HG03442 (cell line): ENCODE measurements around the gene EIF5AL1.
"Not testable (repeated sequence)": the region's sequence is repeated elsewhere in the genome, so short reads cannot be mapped to it uniquely, and the experiment has no call there.

Source experiments
- ATAC-seq: cut with Tn5 transposase; IDR thresholded peaks from one replicate; pipeline ENCODE4 v1.9.1; 2021; ENCODE audit warnings: mild to moderate bottlenecking, moderate library complexity; ENCODE audit not compliant: unreplicated experiment

Gene EIF5AL1

GRCh38 chr10:79509306-79509933 is 2.9 kb upstream of the EIF5AL1 start:
- ATAC-seq = not testable (repeated sequence)

GRCh38 chr10:79509934-79510508 is 2.3 kb upstream of the EIF5AL1 start:
- ATAC-seq = not testable (repeated sequence)

GRCh38 chr10:79516532-79517205 is 4.3 kb downstream of the EIF5AL1 start:
- ATAC-seq = not testable (repeated sequence)

GRCh38 chr10:79517567-79517966 is 5.2 kb downstream of the EIF5AL1 start:
- not testable (repeated sequence) for ATAC-seq

GRCh38 chr10:79521751-79522150 is 9.4 kb downstream of the EIF5AL1 start:
- ATAC-seq = not testable (repeated sequence)

GRCh38 chr10:79522464-79522863 is 10.1 kb downstream of the EIF5AL1 start:
- ATAC-seq = not testable (repeated sequence)

GRCh38 chr10:79523157-79523853 is 11.0 kb downstream of the EIF5AL1 start:
- ATAC-seq = not testable (repeated sequence)

GRCh38 chr10:79525049-79525710 is 12.8 kb downstream of the EIF5AL1 start:
- ATAC-seq = peak; percentile 84

- not testable (repeated sequence) for ATAC-seq
Measured at GRCh38 chr10:79528261-79528660, 15.9 kb downstream of the EIF5AL1 start.

GRCh38 chr10:79533142-79533902 is 21.0 kb downstream of the EIF5AL1 start:
- not testable (repeated sequence) for ATAC-seq

- not testable (repeated sequence) for ATAC-seq
Measured at GRCh38 chr10:79533903-79534175, 21.5 kb downstream of the EIF5AL1 start.

GRCh38 chr10:79538311-79538710 is 26.0 kb downstream of the EIF5AL1 start:
- not testable (repeated sequence) for ATAC-seq

- peak; percentile 96 for ATAC-seq
Measured at GRCh38 chr10:79540930-79541329, 28.6 kb downstream of the EIF5AL1 start.

- no peak for ATAC-seq
Measured at GRCh38 chr10:79542626-79543025, 30.3 kb downstream of the EIF5AL1 start.

GRCh38 chr10:79544408-79544807 is 32.1 kb downstream of the EIF5AL1 start:
- not testable (repeated sequence) for ATAC-seq

GRCh38 chr10:79544926-79545659 is 32.8 kb downstream of the EIF5AL1 start:
- ATAC-seq = not testable (repeated sequence)

- ATAC-seq = not testable (repeated sequence)
Measured at GRCh38 chr10:79547128-79547527, 34.8 kb downstream of the EIF5AL1 start.

- ATAC-seq = no peak
Measured at GRCh38 chr10:79547973-79548372, 35.6 kb downstream of the EIF5AL1 start.

GRCh38 chr10:79552143-79552542 is 39.8 kb downstream of the EIF5AL1 start:
- ATAC-seq = no peak
